ENCODE measurements around the gene SLC23A1. TPM values are rescaled to one million over a fixed set of nuclear protein-coding genes. Genes with fewer than 3 reads are reported as not detected.
A peak's percentile ranks its signal among the peaks of the same experiment; 100 is the strongest.

The SLC23A1 gene
- total and polyA plus RNA-seq, 2 of the 13 experiments (the other 11 are each of a cell fraction or from before 2014, with no cell fraction given) = 6.0 to 6.6 TPM

DNA sequence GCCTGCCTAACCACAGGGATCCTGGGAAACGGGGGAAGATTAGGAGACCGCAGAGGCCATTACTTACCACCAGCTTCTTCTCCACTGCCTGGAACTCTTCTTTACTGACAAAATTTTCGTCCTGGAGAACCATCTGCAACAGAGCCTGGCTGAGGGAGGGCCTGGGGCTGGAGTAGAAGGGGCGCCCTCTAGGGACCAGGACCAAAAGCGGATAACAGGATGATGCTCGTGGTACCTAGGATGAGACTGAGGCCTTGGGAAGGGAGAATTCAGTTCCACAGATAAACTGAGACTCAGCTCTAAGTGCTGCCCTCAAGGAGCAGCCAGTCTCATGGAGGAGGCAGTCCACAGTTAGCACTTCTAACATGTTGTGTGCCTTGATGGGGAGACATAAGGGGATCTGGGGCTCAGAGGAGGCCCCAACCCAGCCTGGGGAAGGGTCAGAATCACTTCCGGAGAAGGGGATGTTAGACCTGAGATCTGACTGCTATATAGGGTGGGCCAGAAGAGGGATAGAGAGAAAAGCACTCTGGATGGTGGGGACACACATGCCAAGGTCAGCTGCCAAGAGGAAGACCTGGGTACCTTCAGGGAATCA, 19.6 kb upstream of the SLC23A1 start (continued):
- TF ChIP-seq ZSCAN9 (CRISPR knock-in tag; IDR thresholded peaks at IDR 0.05; ENCODE audit: borderline replicate concordance) (no peak), FOSL2 (CRISPR knock-in tag; IDR thresholded peaks at IDR 0.05) (0 out of 2 replicates have a peak, but pooled peaks have one; percentile 21), NKX3-1 (CRISPR knock-in tag; IDR thresholded peaks at IDR 0.05) (no peak), POLR2G (IDR thresholded peaks at IDR 0.05; ENCODE audit: low read depth, low read length) (no peak), HDAC2 (CRISPR knock-in tag; IDR thresholded peaks at IDR 0.05) (peak; percentile 54; the same call in 1 of the 2 replicates), CAMTA2 (CRISPR knock-in tag; IDR thresholded peaks at IDR 0.05; ENCODE audit: borderline replicate concordance) (no peak), RORA (CRISPR knock-in tag; IDR thresholded peaks at IDR 0.05) (no peak), SMAD1 (CRISPR knock-in tag; IDR thresholded peaks at IDR 0.05; ENCODE audit: borderline replicate concordance, low read depth) (no peak), YY1 (IDR thresholded peaks at IDR 0.05; ENCODE audit: insufficient read depth, insufficient replicate concordance, low read depth, low read length) (no peak), ZNF333 (CRISPR knock-in tag; IDR thresholded peaks at IDR 0.05; ENCODE audit: borderline replicate concordance) (no peak)
- TF ChIP-seq, protein P1, sequence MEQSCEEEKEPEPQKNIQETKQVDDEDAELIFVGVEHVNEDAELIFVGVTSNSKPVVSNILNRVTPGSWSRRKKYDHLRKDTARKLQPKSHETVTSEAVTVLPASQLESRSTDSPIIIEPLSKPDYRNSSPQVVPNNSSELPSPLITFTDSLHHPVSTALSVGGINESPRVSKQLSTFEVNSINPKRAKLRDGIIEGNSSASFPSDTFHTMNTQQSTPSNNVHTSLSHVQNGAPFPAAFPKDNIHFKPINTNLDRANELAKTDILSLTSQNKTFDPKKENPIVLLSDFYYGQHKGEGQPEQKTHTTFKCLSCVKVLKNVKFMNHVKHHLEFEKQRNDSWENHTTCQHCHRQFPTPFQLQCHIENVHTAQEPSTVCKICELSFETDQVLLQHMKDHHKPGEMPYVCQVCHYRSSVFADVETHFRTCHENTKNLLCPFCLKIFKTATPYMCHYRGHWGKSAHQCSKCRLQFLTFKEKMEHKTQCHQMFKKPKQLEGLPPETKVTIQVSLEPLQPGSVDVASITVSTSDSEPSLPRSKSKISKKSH (CRISPR knock-in tag; IDR thresholded peaks at IDR 0.05; ENCODE audit: borderline replicate concordance) = no peak
- TF ChIP-seq, protein P2, sequence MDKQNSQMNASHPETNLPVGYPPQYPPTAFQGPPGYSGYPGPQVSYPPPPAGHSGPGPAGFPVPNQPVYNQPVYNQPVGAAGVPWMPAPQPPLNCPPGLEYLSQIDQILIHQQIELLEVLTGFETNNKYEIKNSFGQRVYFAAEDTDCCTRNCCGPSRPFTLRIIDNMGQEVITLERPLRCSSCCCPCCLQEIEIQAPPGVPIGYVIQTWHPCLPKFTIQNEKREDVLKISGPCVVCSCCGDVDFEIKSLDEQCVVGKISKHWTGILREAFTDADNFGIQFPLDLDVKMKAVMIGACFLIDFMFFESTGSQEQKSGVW (CRISPR knock-in tag; IDR thresholded peaks at IDR 0.05; ENCODE audit: borderline replicate concordance) = no peak
- TF ChIP-seq, protein P3, sequence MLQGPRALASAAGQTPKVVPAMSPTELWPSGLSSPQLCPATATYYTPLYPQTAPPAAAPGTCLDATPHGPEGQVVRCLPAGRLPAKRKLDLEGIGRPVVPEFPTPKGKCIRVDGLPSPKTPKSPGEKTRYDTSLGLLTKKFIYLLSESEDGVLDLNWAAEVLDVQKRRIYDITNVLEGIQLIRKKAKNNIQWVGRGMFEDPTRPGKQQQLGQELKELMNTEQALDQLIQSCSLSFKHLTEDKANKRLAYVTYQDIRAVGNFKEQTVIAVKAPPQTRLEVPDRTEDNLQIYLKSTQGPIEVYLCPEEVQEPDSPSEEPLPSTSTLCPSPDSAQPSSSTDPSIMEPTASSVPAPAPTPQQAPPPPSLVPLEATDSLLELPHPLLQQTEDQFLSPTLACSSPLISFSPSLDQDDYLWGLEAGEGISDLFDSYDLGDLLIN (CRISPR knock-in tag; IDR thresholded peaks at IDR 0.05; ENCODE audit: borderline replicate concordance) = no peak
- TF ChIP-seq, protein P4, sequence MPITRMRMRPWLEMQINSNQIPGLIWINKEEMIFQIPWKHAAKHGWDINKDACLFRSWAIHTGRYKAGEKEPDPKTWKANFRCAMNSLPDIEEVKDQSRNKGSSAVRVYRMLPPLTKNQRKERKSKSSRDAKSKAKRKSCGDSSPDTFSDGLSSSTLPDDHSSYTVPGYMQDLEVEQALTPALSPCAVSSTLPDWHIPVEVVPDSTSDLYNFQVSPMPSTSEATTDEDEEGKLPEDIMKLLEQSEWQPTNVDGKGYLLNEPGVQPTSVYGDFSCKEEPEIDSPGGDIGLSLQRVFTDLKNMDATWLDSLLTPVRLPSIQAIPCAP (CRISPR knock-in tag; IDR thresholded peaks at IDR 0.05; ENCODE audit: low read depth) = no peak
- TF ChIP-seq, protein P5, sequence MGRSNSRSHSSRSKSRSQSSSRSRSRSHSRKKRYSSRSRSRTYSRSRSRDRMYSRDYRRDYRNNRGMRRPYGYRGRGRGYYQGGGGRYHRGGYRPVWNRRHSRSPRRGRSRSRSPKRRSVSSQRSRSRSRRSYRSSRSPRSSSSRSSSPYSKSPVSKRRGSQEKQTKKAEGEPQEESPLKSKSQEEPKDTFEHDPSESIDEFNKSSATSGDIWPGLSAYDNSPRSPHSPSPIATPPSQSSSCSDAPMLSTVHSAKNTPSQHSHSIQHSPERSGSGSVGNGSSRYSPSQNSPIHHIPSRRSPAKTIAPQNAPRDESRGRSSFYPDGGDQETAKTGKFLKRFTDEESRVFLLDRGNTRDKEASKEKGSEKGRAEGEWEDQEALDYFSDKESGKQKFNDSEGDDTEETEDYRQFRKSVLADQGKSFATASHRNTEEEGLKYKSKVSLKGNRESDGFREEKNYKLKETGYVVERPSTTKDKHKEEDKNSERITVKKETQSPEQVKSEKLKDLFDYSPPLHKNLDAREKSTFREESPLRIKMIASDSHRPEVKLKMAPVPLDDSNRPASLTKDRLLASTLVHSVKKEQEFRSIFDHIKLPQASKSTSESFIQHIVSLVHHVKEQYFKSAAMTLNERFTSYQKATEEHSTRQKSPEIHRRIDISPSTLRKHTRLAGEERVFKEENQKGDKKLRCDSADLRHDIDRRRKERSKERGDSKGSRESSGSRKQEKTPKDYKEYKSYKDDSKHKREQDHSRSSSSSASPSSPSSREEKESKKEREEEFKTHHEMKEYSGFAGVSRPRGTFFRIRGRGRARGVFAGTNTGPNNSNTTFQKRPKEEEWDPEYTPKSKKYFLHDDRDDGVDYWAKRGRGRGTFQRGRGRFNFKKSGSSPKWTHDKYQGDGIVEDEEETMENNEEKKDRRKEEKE (IDR thresholded peaks at IDR 0.05) = no peak
- TF ChIP-seq, protein P6, sequence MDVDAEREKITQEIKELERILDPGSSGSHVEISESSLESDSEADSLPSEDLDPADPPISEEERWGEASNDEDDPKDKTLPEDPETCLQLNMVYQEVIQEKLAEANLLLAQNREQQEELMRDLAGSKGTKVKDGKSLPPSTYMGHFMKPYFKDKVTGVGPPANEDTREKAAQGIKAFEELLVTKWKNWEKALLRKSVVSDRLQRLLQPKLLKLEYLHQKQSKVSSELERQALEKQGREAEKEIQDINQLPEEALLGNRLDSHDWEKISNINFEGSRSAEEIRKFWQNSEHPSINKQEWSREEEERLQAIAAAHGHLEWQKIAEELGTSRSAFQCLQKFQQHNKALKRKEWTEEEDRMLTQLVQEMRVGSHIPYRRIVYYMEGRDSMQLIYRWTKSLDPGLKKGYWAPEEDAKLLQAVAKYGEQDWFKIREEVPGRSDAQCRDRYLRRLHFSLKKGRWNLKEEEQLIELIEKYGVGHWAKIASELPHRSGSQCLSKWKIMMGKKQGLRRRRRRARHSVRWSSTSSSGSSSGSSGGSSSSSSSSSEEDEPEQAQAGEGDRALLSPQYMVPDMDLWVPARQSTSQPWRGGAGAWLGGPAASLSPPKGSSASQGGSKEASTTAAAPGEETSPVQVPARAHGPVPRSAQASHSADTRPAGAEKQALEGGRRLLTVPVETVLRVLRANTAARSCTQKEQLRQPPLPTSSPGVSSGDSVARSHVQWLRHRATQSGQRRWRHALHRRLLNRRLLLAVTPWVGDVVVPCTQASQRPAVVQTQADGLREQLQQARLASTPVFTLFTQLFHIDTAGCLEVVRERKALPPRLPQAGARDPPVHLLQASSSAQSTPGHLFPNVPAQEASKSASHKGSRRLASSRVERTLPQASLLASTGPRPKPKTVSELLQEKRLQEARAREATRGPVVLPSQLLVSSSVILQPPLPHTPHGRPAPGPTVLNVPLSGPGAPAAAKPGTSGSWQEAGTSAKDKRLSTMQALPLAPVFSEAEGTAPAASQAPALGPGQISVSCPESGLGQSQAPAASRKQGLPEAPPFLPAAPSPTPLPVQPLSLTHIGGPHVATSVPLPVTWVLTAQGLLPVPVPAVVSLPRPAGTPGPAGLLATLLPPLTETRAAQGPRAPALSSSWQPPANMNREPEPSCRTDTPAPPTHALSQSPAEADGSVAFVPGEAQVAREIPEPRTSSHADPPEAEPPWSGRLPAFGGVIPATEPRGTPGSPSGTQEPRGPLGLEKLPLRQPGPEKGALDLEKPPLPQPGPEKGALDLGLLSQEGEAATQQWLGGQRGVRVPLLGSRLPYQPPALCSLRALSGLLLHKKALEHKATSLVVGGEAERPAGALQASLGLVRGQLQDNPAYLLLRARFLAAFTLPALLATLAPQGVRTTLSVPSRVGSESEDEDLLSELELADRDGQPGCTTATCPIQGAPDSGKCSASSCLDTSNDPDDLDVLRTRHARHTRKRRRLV (CRISPR knock-in tag; IDR thresholded peaks at IDR 0.05) = no peak

All from HepG2 (cell line).